GM18867 (cell line): ENCODE measurements around the gene FYCO1.
"Not testable (repeated sequence)": the region's sequence is repeated elsewhere in the genome, so short reads cannot be mapped to it uniquely, and the experiment has no call there.

Source experiments
- ATAC-seq: cut with Tn5 transposase; IDR thresholded peaks from one replicate; pipeline ENCODE4 v1.9.1; 2021; ENCODE audit warnings: mild to moderate bottlenecking, moderate library complexity; ENCODE audit not compliant: unreplicated experiment

The FYCO1 gene

DNA sequence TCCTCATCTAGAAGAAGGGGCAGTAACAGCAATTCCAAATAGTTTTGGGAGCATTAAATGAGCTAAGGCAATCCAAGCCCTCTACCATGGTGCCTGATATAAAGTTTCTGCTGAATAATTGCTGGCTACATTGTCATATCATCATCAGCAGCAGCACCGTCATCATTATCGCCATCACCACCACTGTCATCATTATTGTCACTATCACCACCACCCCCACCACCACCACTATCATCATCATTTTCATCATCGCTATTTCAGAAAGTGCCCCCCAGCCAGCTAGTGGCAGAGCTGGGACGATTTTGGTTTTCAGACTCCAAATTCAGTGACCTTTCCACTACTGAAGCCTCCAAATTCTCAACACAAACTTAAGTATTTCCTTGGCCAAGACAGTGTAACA is 16.6 kb upstream of the FYCO1 start:
- no peak for ATAC-seq

DNA sequence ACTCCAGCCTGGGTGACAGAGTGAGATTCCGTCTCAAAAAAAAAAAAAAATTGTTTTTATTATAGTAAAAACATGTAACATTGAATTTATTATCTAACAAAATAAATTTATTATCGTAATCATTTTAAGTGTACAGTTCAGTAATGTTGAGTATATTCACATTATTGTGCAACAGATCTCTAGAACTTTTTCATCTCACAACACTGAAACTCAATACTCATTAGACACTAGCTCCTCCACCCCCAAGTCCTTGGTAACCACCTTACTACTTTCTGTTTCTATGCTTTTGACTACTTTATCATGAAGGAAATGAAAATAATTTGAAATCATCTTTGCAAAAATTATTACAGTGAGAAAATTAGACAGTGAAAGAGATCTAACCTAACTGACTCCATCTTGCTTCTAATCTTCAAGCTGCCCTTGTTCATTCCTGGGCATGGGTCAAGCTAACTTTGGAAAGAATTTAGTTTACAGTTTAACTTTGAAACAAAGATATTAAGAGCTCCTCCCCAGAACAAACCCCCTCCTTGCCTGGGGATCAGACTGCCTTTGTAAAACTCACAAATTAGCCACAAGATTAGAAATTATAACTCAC is 15.0 kb upstream of the FYCO1 start:
- ATAC-seq = no peak

DNA sequence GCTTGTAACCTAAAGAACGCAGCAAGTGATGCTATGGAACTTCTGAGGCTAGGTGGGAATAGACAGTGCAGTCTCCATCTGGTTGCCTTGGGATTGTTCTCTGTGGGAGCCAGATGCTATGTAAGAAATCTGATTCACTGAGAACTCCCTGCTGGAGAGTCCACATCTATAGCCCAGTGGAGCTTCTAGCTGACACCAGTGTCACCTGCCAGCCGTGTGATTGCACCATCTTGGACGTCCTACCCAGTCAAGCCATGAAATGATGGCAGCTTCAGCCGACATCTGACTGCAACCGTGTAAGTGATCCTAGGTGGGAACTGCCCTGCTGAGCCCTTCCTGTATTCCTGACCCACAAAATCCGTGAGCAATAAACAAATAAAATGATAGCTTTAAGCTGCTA is 12.4 kb upstream of the FYCO1 start:
- no peak for ATAC-seq

DNA sequence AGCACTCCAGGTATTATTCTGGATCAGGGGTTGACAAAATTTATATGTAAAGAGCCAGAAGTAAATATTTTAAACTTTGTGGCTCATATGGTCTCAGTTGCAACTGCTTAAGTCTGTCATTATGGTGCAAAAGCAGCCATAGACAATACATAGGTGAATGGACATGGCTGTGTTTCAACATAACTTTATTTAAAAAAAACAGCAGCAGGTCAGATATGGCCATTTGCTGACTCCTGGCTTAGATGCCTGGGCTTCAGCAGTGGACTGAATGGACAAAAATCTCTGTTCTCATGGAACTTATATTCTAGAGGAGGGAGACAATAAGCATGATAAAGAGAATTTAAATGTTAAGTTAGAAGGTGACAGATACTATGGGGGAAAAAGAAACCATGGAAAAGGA is 11.7 kb upstream of the FYCO1 start:
- ATAC-seq = no peak

DNA sequence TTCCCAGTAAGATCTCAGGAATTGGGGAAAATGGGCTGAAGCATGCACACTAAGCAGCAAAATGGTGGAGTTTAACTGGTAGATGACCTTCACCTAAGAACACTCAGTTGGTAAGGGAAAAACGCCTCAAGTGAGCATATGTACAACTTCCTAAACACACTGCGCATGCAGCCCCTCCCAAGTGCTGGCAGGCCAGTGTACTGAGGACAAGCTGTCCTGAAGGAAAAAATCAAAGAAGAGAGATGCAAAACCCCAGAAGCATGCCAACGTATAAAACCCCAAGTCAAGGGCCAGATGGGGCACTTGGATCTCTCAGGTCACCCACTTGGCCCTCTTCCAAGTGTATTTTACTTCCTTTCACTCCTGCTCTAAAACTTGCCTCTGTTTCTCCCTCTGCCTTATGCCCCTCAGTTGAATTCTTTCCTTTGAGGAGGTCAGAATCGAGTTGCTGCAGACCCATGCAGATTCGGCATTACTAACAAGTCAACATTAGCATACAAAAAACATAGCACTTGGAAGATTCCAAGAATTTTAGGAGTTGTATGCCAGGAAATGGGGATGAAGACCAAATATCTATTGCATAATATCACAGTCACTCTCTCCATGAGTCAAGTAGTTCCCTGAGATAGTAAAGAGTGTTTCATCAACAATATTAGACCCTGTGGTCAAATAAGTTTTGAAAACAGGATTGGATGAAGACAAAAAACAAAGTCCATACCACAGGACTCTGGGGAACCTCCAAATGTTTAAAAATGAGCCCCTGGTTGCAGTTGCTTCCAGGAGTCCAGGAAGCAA is 10.8 kb upstream of the FYCO1 start:
- ATAC-seq = no peak

DNA sequence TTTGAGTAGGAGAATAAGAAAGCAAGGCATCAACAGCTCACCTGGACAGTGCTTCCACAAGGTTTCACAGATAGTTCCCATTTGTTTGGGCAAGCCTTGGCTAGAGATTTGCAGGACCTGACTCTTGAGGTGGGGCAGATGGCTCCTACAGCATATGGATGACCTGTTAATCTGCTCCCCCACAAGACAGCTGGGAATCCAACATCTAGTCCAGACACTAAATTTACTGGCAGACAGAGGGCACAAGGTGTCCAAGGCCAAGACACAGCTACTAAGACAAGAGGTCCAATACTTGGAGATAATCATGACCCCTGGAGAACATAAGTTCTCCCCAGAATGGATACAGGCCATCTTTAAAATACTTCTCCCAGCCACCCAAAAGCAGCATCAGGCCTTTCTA is 8.1 kb upstream of the FYCO1 start:
- not testable (repeated sequence) for ATAC-seq

DNA sequence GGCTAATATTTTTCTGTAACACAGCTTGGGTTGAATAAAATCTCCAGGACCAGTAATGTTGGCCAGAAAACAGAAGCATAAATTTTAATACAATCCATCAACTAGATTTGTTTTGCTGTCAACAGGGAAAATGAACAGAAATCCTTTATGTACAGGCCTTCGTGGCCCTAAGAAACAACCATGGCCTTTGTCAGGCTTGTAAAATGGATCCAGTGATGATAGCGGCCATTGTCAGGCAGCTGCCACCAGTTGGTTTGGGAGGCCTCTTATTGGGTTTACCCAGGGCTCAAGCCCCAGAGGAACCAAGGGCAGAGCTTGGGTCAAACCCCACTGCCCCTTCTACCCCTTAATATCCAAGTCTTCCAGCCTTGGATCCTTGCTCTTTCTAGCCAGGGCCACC is 5.6 kb upstream of the FYCO1 start:
- no peak for ATAC-seq

DNA sequence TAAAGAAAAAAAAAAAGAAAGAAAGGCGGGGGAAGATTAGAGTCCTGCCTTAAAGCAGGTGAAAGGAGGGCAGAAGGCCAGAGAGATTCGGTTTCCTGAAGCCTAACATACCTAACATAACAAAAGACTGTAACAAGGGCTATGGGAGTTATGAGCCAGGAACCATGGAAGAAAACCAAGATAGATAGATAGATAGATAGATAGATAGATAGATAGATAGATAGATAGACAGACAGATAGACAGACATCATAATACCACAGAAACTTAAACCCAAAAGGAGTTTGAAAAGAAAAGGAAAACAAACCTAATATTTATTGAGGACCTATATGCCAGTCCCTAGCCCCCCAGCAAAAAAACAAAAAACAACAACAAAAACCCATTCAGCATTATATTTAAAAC is 2.3 kb upstream of the FYCO1 start:
- no peak for ATAC-seq

DNA sequence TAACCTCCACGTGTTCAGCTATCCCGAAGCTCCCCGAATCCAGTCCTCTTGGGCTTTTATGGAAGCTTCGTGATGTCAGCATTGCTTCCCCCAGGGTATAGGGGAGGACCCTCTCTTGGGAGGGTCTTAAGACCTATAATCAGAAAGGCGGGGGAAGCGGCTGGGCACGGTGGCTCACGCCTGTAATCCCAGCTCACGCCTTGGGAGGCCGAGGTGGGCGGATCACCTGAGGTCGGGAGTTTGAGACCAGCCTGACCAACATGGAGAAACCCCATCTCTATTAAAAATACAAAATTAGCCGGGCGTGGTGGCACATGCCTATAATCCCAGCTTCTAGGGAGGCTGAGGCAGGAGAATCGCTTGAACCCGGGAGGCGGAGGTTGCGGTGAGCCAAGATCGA is 1.9 kb upstream of the FYCO1 start:
- ATAC-seq = not testable (repeated sequence)

DNA sequence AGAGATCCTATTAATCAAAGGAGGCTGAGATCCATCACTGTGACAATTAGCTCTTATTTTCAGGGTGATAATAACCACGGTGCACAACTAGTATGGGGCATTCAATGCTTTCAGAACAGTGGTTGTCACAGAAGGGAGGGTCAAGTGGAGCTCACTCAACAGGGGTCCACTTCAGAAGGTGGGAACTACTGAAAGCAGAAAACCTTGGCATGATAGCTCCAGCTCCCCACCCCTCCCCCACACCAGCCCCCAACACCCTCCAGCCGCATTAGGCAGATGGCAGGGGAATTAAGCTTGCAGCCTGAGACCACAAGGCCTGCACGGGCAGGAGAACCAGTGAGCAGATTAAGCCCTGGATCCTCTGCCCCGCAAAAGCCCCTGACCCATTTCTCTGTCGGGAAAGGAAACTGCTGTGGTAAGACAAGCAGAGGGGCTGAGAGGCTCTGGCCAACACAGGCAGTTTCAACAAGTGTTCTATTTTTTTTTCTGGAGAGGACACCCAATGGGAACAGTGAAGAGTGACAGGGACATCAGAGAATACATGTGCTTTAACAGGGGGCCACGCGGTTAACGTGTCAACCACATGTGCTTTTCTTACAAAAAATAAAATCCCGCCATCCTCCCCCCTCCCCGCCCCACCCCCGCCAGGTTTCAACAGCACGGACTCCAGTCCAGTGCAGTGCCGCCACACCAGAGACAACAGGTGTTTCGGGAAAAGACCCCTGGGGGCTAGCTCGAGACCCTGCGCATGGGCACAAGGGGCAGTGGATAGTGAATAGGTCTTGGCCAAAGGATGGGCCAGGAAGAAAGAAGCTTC is 997 bp downstream of the FYCO1 start:
- peak; percentile 33 for ATAC-seq

DNA sequence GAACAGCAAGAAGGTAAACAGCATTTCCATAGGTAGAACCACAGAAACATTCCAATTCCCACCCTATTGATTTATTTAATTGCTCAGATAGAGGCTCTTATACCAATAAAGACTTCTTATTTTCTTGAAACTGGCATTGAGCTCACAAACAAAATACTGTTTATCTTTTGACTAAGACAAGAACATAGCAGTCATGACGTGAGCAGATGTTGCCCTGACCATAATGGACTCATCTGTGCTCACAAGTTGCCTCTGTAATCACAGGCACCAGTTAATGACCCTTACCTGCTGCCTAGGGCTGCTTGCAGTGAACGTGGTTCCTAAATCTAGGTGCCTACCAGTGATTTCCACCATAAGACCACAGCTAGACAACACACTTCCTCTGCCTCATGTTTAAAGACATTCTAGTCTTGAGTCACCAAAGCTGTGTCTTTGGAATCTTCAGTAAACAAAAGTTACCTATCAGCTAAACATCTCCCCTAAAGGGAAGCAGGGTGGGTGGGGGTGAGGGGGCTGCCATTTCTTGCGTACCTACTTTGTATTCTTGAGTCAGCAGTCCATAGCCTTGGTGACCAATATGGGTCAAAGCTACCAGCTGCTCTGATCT is 2.1 kb downstream of the FYCO1 start:
- ATAC-seq = no peak

DNA sequence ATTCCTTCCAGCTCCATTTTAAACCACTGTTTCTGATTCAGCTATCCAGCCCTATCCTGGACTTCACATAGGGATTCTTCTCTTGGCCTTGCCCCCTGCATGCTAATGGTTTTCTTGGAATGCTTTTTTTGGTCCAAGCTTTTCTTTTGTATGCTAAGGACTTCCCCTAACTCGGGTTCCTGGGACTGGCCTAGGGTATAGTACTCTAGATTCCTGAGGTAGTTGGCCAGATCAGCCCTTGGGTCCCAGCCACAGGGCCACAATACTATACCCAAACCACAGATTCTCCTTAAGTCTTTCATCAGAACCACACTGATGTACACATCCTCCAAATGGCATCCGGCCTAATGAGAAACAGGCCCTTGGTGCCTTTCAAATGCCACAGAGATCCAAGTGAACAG is 2.8 kb downstream of the FYCO1 start:
- ATAC-seq = no peak

DNA sequence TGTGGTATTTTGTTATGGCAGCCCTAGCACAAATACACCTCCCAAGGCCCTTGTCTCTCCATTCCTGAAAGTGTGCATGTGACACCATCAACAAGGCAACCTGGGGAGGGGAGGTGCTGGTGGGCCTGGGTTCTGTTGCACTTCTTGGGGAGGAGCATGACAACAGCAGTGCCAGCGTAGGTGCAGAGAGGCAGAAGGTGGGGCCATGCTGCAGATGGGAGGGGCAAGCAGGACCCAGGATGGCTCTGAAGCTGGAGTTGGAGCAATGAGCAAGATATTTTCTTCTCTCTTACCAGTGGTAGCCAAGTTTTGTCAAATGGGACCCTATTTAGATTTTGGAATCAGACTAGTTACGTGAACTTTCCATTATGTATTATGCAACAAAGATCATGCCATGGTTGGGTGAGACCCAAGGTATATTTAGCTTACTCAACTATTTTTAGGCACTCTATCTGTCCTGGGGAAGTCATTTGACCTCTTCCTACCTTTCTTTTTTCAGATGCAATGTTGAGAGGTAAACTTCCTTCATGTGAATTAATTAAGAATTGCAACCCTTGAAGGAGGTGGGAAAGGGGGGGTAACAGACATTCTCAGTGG is 3.4 kb downstream of the FYCO1 start:
- no peak for ATAC-seq

DNA sequence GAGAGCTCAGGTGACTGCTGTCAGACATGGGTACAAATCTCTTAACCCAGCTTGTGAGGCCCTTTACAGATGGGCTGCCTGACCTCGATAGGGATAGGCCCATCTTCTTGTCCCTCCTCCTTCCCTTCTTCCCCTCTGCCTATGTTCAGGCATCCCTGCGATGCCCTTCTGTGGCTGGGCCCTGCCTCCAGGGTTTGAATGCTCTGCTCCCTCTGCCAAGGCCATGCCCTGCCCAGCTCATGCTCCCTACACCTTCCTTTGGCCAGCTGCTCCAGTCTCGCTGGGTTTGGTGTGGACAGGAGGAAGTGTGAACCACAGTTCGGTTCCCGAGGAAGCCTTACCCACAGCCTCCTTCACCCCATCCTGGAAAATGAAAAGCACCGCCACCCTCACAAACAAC is 4.3 kb downstream of the FYCO1 start:
- no peak for ATAC-seq

DNA sequence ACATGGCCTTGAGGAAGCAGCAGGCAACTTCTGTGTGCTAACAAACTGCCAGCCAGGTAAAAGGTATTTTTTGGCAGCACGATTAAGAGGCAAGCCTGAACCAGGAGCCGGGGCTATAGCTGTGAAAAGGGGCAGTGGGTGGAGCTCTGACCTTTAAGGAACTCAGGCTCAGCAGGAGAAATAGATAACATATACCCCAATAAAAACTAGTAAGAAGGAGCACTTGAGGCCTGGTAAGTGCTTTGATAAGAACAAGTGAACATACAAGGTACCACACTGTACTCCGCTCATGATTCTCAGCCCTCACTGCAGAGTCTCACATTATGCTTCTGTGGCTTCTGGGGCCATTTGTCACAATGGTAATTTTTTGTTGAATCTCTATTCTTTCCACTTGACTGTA is 5.4 kb downstream of the FYCO1 start:
- no peak for ATAC-seq

DNA sequence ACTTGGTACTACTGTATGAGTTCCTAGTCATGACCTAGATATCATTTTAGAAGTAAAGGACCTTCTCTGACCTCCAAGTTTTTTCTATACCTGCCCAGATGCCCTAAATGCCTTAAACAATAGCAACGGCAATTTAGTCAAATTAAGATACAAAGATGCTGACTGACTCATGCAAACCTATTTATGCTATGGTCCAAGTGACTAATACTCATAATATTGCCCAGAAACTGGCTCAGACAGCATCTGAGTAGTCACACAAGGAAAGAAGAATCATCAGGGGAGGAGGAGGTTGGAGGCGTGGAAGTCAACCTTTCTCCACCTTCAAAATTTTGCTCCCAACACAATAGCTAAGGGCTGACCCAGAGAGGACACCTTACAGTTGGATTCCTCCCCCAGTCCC is 6.8 kb downstream of the FYCO1 start:
- ATAC-seq = no peak

DNA sequence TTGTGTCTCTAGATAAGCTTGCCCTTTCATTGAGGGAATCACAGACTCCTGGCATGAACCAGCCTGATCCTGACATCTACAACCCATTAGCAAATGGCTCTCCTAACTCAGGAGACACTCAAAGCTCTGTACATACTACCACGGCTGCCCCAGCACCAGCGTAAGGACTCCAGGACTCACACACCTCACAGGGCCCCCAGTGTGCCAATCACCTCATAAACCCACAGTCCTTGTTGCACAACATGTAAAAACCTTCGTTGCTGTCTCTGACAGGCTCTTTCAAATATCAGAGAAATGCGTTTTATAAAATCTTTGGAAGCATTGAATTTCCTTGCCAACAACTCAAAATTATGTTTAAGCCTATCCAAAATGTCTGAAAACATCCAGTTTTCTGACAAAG is 7.3 kb downstream of the FYCO1 start:
- no peak for ATAC-seq

DNA sequence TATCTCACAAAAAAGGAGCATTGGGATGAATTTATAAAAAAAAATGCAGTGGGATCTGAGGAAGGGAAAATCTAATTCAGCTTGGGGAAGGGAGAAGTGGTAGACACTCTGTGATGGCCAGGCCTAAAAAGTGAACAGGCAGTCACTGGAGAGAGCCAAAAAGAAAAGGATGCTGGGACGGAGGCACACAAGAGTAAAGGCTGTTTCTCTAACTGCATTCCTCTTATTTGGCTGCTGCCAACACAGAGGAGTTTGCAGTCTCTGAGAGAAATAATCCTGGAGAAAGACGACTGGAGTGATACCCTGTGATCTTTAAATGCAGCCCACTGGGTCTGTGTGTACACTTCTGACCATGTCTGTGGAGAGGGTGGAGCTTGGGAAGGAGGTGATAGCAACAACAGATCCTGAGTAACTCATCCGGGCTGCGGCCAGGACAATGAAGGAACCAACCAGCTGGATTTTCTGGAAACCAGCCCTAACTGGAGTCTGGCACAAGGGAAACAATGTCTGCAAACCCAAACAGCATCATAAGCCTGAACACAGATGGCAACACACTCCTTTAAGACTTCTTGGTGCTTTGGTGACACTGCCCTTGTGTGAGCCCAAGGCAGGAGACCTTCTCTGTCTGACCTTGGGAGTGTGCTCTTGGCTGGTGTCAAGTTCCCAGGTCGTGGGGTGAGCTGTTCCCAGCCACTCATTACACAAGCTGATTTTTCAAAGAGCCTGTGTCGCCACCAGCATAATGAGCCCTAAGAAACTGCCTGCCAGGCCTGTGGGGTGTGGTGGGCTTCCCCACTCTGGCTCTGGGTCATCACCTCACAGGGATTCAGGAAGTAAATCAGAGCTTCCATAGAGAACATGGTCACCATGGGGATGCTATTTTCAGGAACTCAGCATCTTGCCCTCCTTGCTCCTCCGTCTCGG is 8.0 kb downstream of the FYCO1 start:
- ATAC-seq = no peak

DNA sequence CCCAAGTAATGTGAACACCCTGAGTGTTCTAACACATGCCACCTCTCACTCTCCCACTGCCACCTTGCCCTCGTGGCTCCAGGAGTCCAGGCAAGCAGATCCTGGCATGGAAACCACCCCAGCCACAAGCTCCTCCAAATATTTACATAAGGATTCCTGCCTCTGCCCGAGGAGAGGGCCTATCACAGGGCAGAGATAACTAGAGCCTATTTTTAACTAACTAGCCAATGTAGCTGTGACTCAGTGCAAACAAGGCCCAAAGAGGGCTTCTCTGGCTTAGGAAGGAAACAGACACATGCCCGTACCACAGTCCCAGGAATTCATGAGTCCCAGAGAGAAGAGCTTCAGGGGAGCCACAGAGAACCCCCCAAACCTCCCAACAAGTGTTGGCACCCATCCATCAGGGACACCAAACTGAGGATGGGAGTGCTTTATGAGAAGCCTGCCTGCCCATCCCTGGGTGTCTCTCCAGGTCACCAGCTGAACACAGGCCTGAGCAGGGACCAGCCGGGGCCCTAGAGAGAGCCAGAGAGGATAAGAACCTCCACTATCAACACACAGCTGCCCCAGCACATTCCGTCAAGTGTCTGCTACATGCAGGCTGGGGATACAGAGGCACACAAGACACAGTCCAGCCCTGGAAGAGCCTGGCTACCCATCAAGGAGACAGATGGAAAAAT is 9.2 kb downstream of the FYCO1 start:
- no peak for ATAC-seq
